Aorta (tissue), 5 donors: ENCODE data around the gene CAPN8. TPM values are rescaled to one million over a fixed set of nuclear protein-coding genes. Genes with fewer than 3 reads are reported as not detected.

Source experiments
- ATAC-seq: fragments of 200-7000 bp; cut with Tn5 transposase; one replicate; pipeline ENCODE4 v1.9.1; 2022; ENCODE audit warnings: moderate library complexity; ENCODE audit not compliant: low FRiP score
- DNase-seq, 2 donors: peaks; one replicate each; pipeline ENCODE4 v3.0.0-alpha.2; 2020
- H3K27ac ChIP-seq, 2 donors: one replicate each; pipeline ENCODE4 v1.5.1; 2013; ENCODE audit warnings: low read length in 2 of 2, mild to moderate bottlenecking in 2 of 2, moderate library complexity in 2 of 2, control low read depth in 1 of 2, inconsistent platforms in 1 of 2, low read depth in 1 of 2
- H3K27me3 ChIP-seq, 2 donors: one replicate each; pipeline ENCODE4 v1.6.1; 2013; ENCODE audit warnings: control low read depth in 1 of 2, low read length in 1 of 2, mild to moderate bottlenecking in 1 of 2, moderate library complexity in 1 of 2; ENCODE audit not compliant: insufficient read depth in 2 of 2, control insufficient read depth in 1 of 2
- H3K36me3 ChIP-seq, 2 donors: one replicate each; pipeline ENCODE4 v1.6.1; 2013; ENCODE audit warnings: control low read depth in 1 of 2, low read length in 1 of 2, mild to moderate bottlenecking in 1 of 2; ENCODE audit not compliant: insufficient read depth in 2 of 2, control insufficient read depth in 1 of 2
- H3K4me1 ChIP-seq, 2 donors: one replicate each; pipeline ENCODE4 v1.6.1; 2013; ENCODE audit warnings: low read length in 2 of 2, control low read depth in 1 of 2, mild to moderate bottlenecking in 1 of 2, moderate library complexity in 1 of 2; ENCODE audit not compliant: insufficient read depth in 2 of 2, control insufficient read depth in 1 of 2
- H3K4me3 ChIP-seq, 2 donors: one replicate each; pipeline ENCODE4 v1.5.1; 2013; ENCODE audit warnings: low read length in 2 of 2, control low read depth in 1 of 2, mild to moderate bottlenecking in 1 of 2
- H3K9me3 ChIP-seq: one replicate; pipeline ENCODE4 v1.6.1; 2013; ENCODE audit warnings: mild to moderate bottlenecking, low read length; ENCODE audit not compliant: control insufficient read depth
- WGBS, 2 donors: extraction: QIAGEN DNeasy Blood & Tissue Kit; methylation state at CpG; one replicate each; pipeline ENCODE4 v1.1.7; 2013; 5-methylcytosine and 5-hydroxymethylcytosine counted together
- intact Hi-C, 2 donors: fragments of 100-400 bp; cut with DNase I; formaldehyde crosslinking; loops; one replicate each; pipeline versions ENCODE4 v1.14.2 to v1.15.0; 2022
- polyA plus RNA-seq, 2 donors: library from polyadenylated mRNA; stranded (reverse); fragments of 200-250 nt; gene quantifications; one replicate each; pipeline ENCODE4 v1.2.3, GENCODE V29; 2013
- total RNA-seq, 2 donors: library from RNA; stranded (reverse); fragmentation: NEBNext Ultra II Directional; extraction: Animal tissue kit (Norgen Biotek cat#: 25700); gene quantifications; one replicate each; pipeline ENCODE4 v1.2.1, GENCODE V29; 2021
- donor health status: healthy with polysubstance abuse.
- donor health status: Bipolar disorder and iron deficiency.
- donor health status: DM: no; HTN: no; CAD: no.
- donor health status: DM: no; HTN: no; CAD: no.
- donor health status: DM: yes; HTN: yes; CAD: no.

The CAPN8 gene
- total and polyA plus RNA-seq, 4 donors = 0.33 to 2.9 (median 0.45) TPM; not detected in 1

- Histone ChIP-seq H3K36me3 (no peaks in the 10 kb centered on the region), H3K4me3 (no peak overlapping the region), H3K27ac (peak overlapping the region; percentile 58 to 94), H3K27me3 (no peaks in the 10 kb centered on the region), H3K4me1 (peaks cover 0 to 12% of the 10 kb centered on the region in 2 donors), H3K9me3 (no peaks in the 10 kb centered on the region)
- DNase-seq (peak in 1 of 2 donors; percentile 64), ATAC-seq (no peak)
- WGBS, 2 donors = 34 to 43% methylated on average over 8 of the region's 8 CpGs
- intact Hi-C loops = loop anchor here (5.0 kb wide), 3 partner anchors 122 to 182 kb away; partner anchors contain the start of gene TP53BP2 (in 1 of the 2)
Measured at GRCh38 chr1:223704921-223705878, 39.7 kb upstream of the CAPN8 start.

- intact Hi-C loops = loop anchor here (5.0 kb wide), 2 partner anchors 144 to 184 kb away; partner anchors contain the start of gene TP53BP2 (in 1 of the 2)
Measured at GRCh38 chr1:223703668-223704013, 38.1 kb upstream of the CAPN8 start.

DNA sequence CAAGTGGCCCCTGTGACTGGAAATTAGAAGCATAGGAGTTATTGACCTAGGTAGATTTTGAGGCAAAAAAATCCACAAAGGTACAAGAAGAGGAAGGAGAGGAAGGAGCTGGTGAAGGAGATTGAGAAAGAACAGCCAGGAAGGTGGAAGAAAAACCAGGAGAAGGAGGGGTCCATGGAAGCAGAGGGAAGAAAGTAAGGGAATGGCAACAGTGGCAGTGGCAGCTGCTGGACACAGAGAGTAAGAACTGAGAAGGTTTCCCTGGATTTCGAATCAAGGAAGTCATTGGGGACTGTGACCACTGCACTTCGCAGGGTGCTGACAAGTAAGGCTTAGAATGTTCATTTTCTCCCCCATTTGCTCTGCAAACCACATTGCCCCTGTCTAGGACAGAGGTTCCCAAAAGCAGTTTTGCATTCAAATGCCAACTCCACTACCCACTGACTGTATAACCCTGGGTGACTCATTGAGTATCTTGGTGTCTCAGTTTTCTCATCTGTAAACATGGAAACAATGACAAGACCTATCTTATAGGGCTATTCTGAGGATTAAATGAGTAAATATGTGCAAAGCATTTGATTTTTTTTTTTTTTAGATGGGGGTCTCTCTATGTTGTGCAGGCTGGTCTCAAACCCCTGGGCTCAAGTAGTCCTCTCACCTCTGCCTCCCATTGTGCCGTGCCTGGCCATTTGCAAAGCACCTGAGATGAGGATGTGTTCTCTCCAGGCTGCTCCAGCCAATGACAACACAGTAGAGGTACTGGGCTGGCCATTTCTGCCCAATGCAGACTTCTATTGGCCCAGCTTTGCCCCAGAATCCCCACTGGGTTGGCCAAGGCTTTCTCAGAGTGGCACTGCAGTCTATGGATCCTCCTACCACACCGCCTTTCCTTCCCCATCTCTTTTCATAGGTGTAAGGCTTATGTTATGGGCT is 37.5 kb upstream of the CAPN8 start:
- H3K9me3 ChIP-seq = no peaks in the 10 kb centered on the region
- H3K4me1 ChIP-seq = peaks cover 3 to 14% of the 10 kb centered on the region in 2 donors
- DNase-seq (no peak), ATAC-seq (no peak)
- no peak overlapping the region for H3K4me3 ChIP-seq
- intact Hi-C loops = loop anchor here (5.0 kb wide), 2 partner anchors 144 to 184 kb away; partner anchors contain the start of gene TP53BP2 (in 1 of the 2)
- no peaks in the 10 kb centered on the region for H3K27me3 ChIP-seq
- no peaks in the 10 kb centered on the region for H3K36me3 ChIP-seq
- 83 to 96% methylated on average over 4 of the region's 4 CpGs for WGBS, 2 donors
- H3K27ac ChIP-seq = peak overlapping the region in 1 of 2 donors; percentile 37

More at GRCh38 chr1:223703668-223704013, 38.1 kb upstream of the CAPN8 start:
- Histone ChIP-seq H3K4me3 (no peak overlapping the region), H3K27me3 (no peaks in the 10 kb centered on the region), H3K27ac (no peak overlapping the region), H3K36me3 (no peaks in the 10 kb centered on the region), H3K4me1 (peaks cover 3 to 14% of the 10 kb centered on the region in 2 donors), H3K9me3 (no peaks in the 10 kb centered on the region)
- DNase-seq (no peak), ATAC-seq (no peak)
- WGBS, 2 donors = 74 to 82% methylated on average over 1 of the region's 1 CpG

DNA sequence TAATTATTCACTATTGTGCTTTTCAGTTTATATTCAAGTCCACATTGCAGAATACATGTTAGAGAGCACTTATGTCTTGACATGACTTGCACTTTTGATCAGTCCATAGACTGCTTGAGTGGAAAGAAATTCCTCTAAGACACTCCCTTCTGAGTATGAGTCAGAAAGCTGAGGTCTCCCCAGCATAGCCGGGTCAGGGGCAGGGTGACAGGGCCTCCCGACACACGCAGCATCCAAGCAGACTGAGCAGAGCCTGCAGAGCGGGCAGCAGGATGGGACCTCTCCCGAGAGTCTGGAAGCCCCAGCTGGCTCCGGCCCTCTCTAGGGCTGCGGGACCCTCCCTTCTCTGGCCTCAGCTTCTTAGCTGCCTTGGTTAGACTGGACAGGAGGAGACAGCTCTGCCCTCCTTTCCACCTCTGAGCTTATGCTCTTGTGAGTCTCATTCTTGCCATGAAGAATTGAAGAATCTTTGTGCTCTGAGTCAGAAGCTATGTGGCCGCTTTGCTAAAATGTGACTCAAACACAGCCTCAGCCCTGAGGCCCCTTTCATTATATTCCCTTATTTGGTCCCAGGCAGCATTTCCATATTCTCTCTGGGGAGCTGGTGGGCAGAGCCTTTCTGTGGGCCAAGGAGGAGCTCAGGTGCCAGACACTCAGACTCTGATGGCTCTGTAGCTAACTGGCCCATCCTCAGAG is 35.6 kb upstream of the CAPN8 start:
- WGBS, 2 donors = 5 to 10% methylated on average over 8 of the region's 8 CpGs
- Histone ChIP-seq H3K4me3 (no peak overlapping the region), H3K27me3 (no peaks in the 10 kb centered on the region), H3K36me3 (no peaks in the 10 kb centered on the region), H3K9me3 (no peaks in the 10 kb centered on the region), H3K27ac (peak overlapping the region; percentile 98 to 99), H3K4me1 (peaks cover 3 to 14% of the 10 kb centered on the region in 2 donors)
- DNase-seq (peak; percentile 85), ATAC-seq (peak; percentile 74)
- intact Hi-C loops = loop anchor here (5.0 kb wide), 2 partner anchors 146 to 186 kb away; partner anchors contain the start of gene TP53BP2 (in 1 of the 2)

- WGBS, 2 donors = 66 to 70% methylated on average over 5 of the region's 5 CpGs
- Histone ChIP-seq H3K9me3 (no peaks in the 10 kb centered on the region), H3K36me3 (no peaks in the 10 kb centered on the region), H3K4me1 (peaks cover 3 to 12% of the 10 kb centered on the region in 2 donors), H3K4me3 (no peak overlapping the region), H3K27ac (peak overlapping the region; percentile 98 to 99), H3K27me3 (no peaks in the 10 kb centered on the region)
- intact Hi-C loops = loop anchor here (5.0 kb wide), 2 partner anchors 147 to 187 kb away; partner anchors contain the start of gene TP53BP2 (in 1 of the 2)
- ATAC-seq (no peak), DNase-seq (no peak)
Measured at GRCh38 chr1:223700388-223700918, 35.0 kb upstream of the CAPN8 start.

DNA sequence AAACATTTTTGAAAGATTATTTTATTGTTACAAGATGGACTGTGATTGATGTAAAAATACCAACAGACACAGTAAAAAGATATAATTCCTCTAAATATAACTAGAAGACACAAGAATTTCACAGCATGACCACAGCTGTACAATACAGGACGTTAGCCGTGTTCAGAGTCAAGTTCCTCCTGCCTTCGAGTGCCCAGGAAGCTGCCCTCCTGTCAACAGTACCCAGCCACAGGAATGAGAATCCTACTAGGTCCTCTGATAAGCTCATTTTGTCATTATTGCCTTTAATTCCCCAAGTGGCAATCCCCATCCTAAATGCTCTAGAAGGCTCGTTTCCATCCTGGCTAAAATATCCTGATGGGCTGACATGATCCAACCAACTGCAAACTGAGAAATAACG is 30.4 kb upstream of the CAPN8 start:
- ATAC-seq = no peak
- DNase-seq = no peak
- Histone ChIP-seq H3K4me1 (peaks cover 3 to 7% of the 10 kb centered on the region in 2 donors), H3K27ac (no peak overlapping the region), H3K9me3 (no peaks in the 10 kb centered on the region), H3K36me3 (no peaks in the 10 kb centered on the region), H3K27me3 (no peaks in the 10 kb centered on the region), H3K4me3 (no peak overlapping the region)
- WGBS, 2 donors = 65% methylated on average over 5 of the region's 5 CpGs
- intact Hi-C loops = loop anchor here in 1 of 2 donors (2.0 kb wide), 1 partner anchor 53 kb away; no protein-coding TSS in a partner anchor

- Histone ChIP-seq H3K36me3 (no peaks in the 10 kb centered on the region), H3K27me3 (no peaks in the 10 kb centered on the region), H3K27ac (no peak overlapping the region), H3K9me3 (no peaks in the 10 kb centered on the region), H3K4me3 (no peak overlapping the region), H3K4me1 (peaks cover under 1 to 3% of the 10 kb centered on the region in 2 donors)
- DNase-seq = no peak
- ATAC-seq = no peak
- intact Hi-C loops = no loop called here
- 69 to 72% methylated on average over 8 of the region's 8 CpGs for whole genome bisulfite sequencing, 2 donors
Measured at GRCh38 chr1:223695014-223695548, 29.6 kb upstream of the CAPN8 start.
